ENCODE measurements around the gene PRSS50.

- TF ChIP-seq ETV6 (CRISPR knock-in tag; IDR thresholded peaks at IDR 0.05): no peak
- no peak for TF ChIP-seq AFF4 (CRISPR knock-in tag; IDR thresholded peaks at IDR 0.05; ENCODE audit: borderline replicate concordance)
- TF ChIP-seq TEAD4 (CRISPR knock-in tag; IDR thresholded peaks at IDR 0.05): no peak
- TF ChIP-seq ZNF263 (CRISPR knock-in tag; IDR thresholded peaks at IDR 0.05; ENCODE audit: low read depth): no peak
- TF ChIP-seq CTCF (IDR thresholded peaks at IDR 0.05): no peak
- no peak for TF ChIP-seq FOXK1 (CRISPR knock-in tag; IDR thresholded peaks at IDR 0.05)
These were observed 42.2 kb downstream of the PRSS50 start for GRCh38 chr3:46675426-46675825.
